GM23248 (cell line): Measurements from ENCODE around the gene POLRMT. TPM values are rescaled to one million over a fixed set of nuclear protein-coding genes. Genes with fewer than 3 reads are reported as not detected.

ENCODE experiments used
- DNase-seq: peaks from one replicate; pipeline ENCODE4 v3.0.0-alpha.2; 2015
- H2AFZ ChIP-seq: fragments of 200-600 bp; sonication (generic); 2 replicates; pipeline ENCODE4 v1.6.1; 2016; ENCODE audit warnings: antibody characterized with exemption
- H3F3A ChIP-seq: fragments of 200-600 bp; sonication (generic); 2 replicates; pipeline ENCODE4 v1.6.1; 2016; ENCODE audit warnings: mild to moderate bottlenecking, antibody characterized with exemption, mixed run types; ENCODE audit not compliant: insufficient read depth
- H3K27ac ChIP-seq: fragments of 200-600 bp; sonication (generic); 2 replicates; pipeline ENCODE4 v1.5.1; 2016; ENCODE audit warnings: mild to moderate bottlenecking
- H3K27me3 ChIP-seq: fragments of 200-600 bp; sonication (generic); replicated peaks from 2 replicates; pipeline ENCODE4 v1.6.1; 2016; ENCODE audit warnings: mild to moderate bottlenecking; ENCODE audit not compliant: insufficient read depth
- H3K36me3 ChIP-seq: fragments of 200-600 bp; sonication (generic); 2 replicates; pipeline ENCODE4 v1.6.1; 2016; ENCODE audit warnings: low read depth, mild to moderate bottlenecking
- H3K4me1 ChIP-seq: fragments of 200-600 bp; sonication (generic); 2 replicates; pipeline ENCODE4 v1.6.1; 2016; ENCODE audit warnings: mild to moderate bottlenecking; ENCODE audit not compliant: insufficient read depth
- H3K4me2 ChIP-seq: fragments of 200-600 bp; sonication (generic); one replicate; pipeline ENCODE4 v1.6.1; 2016; ENCODE audit warnings: mild to moderate bottlenecking; ENCODE audit not compliant: unreplicated experiment
- H3K4me3 ChIP-seq: fragments of 200-600 bp; sonication (generic); 2 replicates; pipeline ENCODE4 v1.5.1; 2016; ENCODE audit warnings: mild to moderate bottlenecking
- H3K79me2 ChIP-seq: fragments of 200-600 bp; sonication (generic); 2 replicates; pipeline ENCODE4 v1.6.1; 2016; ENCODE audit warnings: mild to moderate bottlenecking; ENCODE audit not compliant: insufficient read depth
- H3K9ac ChIP-seq: fragments of 200-600 bp; sonication (generic); 2 replicates; pipeline ENCODE4 v1.6.1; 2016; ENCODE audit warnings: mild to moderate bottlenecking
- H3K9me2 ChIP-seq: fragments of 200-600 bp; sonication (generic); 2 replicates; pipeline ENCODE4 v1.6.1; 2016; ENCODE audit warnings: mixed run types, mild to moderate bottlenecking, moderate library complexity; ENCODE audit not compliant: insufficient read depth
- H3K9me3 ChIP-seq: fragments of 200-600 bp; sonication (generic); one replicate; pipeline ENCODE4 v1.6.1; 2017; ENCODE audit warnings: low read depth
- H4K20me1 ChIP-seq: fragments of 200-600 bp; sonication (generic); 2 replicates; pipeline ENCODE4 v1.6.0; 2016; ENCODE audit not compliant: insufficient read depth
- EZH2 ChIP-seq: fragments of 200-600 bp; sonication (generic); IDR thresholded peaks from 2 replicates; pipeline ENCODE4 v1.6.1; 2018; ENCODE audit warnings: antibody characterized with exemption, mild to moderate bottlenecking; ENCODE audit not compliant: insufficient read depth, poor library complexity, severe bottlenecking
- EZH2phosphoT487 ChIP-seq: fragments of 200-600 bp; sonication (generic); IDR thresholded peaks from 2 replicates; pipeline ENCODE4 v1.6.1; 2018; ENCODE audit warnings: antibody characterized with exemption, moderate library complexity, mild to moderate bottlenecking, low read depth; ENCODE audit not compliant: insufficient read depth
- WGBS, 2 experiments: methylation state at CpG; one replicate each; pipeline ENCODE4 v1.1.6; 2015 to 2017; ENCODE audit warnings: low lambda C conversion rate in 2 of 2, low coverage in 1 of 2; ENCODE audit errors: missing lambda C conversion rate in 2 of 2; 5-methylcytosine and 5-hydroxymethylcytosine counted together
- in situ Hi-C: fragments of 300-500 bp; cut with MboI; formaldehyde crosslinking; loops from 2 replicates; pipeline ENCODE4 v1.15.0; 2020
- polyA plus RNA-seq: library from polyadenylated mRNA; unstranded; fragments of >200 nt; fragmentation: Nextera tagmentation; extraction: Ambion mirVana; gene quantifications from 2 replicates; pipeline ENCODE4 v1.2.1, GENCODE V29; 2016
- total RNA-seq: library from RNA; depleted of rRNA; stranded (reverse); fragments of >200 nt; shearing (Covaris generic); gene quantifications from 2 replicates; pipeline ENCODE4 v1.2.3, GENCODE V29; 2014

The POLRMT gene
- total and polyA plus RNA-seq, 2 experiments from 2014 or later: 23.6 to 36.2 TPM

DNA sequence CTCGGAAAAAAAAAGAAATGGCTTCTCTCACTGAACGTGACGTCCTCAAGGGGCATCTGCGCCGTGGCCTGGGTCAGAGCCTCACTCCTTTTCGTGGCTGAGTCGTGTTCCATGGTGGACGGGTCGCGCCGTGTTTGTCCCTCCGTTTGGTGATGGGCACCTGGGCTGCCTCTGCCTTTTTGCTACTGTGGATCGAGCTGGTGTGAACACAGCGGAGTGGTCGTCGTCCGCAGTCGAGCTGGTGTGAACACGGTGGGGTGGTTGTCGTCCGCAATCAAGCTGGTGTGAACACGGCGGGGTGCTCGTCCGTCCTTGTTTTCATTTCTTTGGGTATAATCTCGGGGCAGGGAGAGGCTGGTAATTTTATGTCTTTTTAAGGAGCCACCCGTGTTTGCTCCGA, 32.0 kb downstream of the POLRMT start:
- Histone ChIP-seq H3K27me3 (no peaks in the 10 kb centered on the region), H3K9me3 (no peaks in the 10 kb centered on the region), H3K9me2 (no peaks in the 10 kb centered on the region), H3K79me2 (no peaks in the 10 kb centered on the region), H3K9ac (no peak overlapping the region), H3K4me1 (no peaks in the 10 kb centered on the region), H3K27ac (no peak overlapping the region), H3K4me3 (no peak overlapping the region), H3K36me3 (no peaks in the 10 kb centered on the region), H3F3A (no peaks in the 10 kb centered on the region), H2AFZ (no peak overlapping the region), H3K4me2 (no peak overlapping the region), H4K20me1 (no peaks in the 10 kb centered on the region)
- TF ChIP-seq EZH2 (no peak), EZH2phosphoT487 (no peak)
- no peak for DNase-seq
- in situ Hi-C loops: no loop called here
- WGBS, 2 experiments: 85 to 86% methylated on average over 28 of the region's 28 CpGs

DNA sequence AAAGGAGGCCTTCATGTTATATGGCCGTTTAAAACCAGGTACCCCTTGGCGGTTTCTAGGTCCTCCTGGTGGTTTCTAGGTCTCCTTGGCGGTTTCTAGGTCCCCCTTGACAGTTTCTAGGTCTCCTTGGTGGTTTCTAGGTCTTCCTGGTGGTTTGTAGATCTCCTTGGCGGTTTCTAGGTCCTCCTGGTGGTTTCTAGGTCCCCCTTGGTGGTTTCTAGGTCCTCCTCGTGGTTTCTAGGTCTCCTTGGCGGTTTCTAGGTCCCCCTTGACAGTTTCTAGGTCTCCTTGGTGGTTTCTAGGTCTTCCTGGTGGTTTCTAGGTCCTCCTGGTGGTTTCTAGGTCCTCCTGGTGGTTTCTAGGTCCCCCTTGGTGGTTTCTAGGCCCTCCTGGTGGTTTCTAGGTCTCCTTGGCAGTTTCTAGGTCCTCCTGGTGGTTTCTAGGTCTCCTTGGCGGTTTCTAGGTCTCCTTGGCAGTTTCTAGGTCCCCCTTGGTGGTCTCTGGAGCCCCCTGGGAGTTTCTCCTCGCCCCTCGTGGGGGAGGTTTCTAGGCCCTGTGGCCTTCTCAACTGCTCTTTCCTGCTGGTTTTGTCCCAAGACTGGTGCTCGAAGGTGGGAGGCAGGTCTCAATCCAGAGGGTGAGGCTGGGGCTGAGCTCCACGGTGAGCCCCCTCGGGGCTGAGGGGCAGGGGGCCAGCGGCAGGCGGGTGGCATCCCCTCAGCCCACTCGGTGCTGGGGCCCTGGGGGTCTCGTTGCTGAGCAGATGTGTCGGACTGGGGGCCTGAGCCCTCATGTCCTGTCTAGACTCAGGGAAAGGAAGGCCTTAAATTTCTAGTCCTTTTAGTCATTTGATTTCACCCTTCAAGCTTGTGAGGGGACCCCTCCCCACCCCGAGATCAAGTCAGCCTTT, 35.7 kb downstream of the POLRMT start:
- H3K9me3 ChIP-seq: no peaks in the 10 kb centered on the region
- H3K4me3 ChIP-seq: no peak overlapping the region
- H3K9me2 ChIP-seq: no peaks in the 10 kb centered on the region
- 54 to 56% methylated on average over 18 of the region's 18 CpGs for WGBS, 2 experiments
- no peak overlapping the region for H2AFZ ChIP-seq
- no peaks in the 10 kb centered on the region for H3K4me1 ChIP-seq
- no peak for TF ChIP-seq EZH2phosphoT487
- no peak for TF ChIP-seq EZH2
- no peaks in the 10 kb centered on the region for H4K20me1 ChIP-seq
- no peaks in the 10 kb centered on the region for H3K36me3 ChIP-seq
- no peaks in the 10 kb centered on the region for H3F3A ChIP-seq
- H3K79me2 ChIP-seq: no peaks in the 10 kb centered on the region
- in situ Hi-C loops: no loop called here
- no peak overlapping the region for H3K27ac ChIP-seq
- H3K4me2 ChIP-seq: no peak overlapping the region
- no peak for DNase-seq
- H3K27me3 ChIP-seq: no peaks in the 10 kb centered on the region
- H3K9ac ChIP-seq: no peak overlapping the region

DNA sequence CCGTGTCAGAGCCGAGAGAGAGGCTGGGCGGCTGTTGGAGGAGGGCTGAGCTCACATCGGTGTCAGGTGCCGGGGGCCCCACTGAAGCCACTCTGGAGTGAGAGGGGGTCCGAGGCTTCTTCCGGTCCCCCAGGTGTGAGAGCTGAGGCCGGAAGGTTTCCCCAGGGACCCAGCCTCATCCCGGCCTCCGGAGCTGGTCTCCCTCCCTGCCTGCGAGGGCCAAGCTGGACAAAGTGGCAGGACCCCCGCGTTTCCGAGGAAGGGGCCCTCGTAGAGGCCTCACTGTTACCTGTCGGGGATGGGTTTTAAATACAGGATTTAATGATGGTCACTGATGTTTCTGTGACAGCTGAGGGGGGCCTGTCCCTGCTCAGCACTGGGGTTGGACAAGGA, 37.1 kb downstream of the POLRMT start:
- Histone ChIP-seq H3K27me3 (no peaks in the 10 kb centered on the region; the same call in 1 of the 2 replicates), H3K4me1 (no peaks in the 10 kb centered on the region), H3K4me2 (no peak overlapping the region), H3K9me2 (no peaks in the 10 kb centered on the region), H3K4me3 (no peak overlapping the region), H3K79me2 (no peaks in the 10 kb centered on the region), H2AFZ (no peak overlapping the region), H4K20me1 (no peaks in the 10 kb centered on the region), H3K27ac (no peak overlapping the region), H3K36me3 (no peaks in the 10 kb centered on the region), H3K9ac (no peak overlapping the region), H3K9me3 (no peaks in the 10 kb centered on the region), H3F3A (no peaks in the 10 kb centered on the region)
- in situ Hi-C loops: no loop called here
- TF ChIP-seq EZH2: no peak
- TF ChIP-seq EZH2phosphoT487: no peak
- WGBS, 2 experiments: 75 to 79% methylated on average over 16 of the region's 16 CpGs
- DNase-seq: no peak

DNA sequence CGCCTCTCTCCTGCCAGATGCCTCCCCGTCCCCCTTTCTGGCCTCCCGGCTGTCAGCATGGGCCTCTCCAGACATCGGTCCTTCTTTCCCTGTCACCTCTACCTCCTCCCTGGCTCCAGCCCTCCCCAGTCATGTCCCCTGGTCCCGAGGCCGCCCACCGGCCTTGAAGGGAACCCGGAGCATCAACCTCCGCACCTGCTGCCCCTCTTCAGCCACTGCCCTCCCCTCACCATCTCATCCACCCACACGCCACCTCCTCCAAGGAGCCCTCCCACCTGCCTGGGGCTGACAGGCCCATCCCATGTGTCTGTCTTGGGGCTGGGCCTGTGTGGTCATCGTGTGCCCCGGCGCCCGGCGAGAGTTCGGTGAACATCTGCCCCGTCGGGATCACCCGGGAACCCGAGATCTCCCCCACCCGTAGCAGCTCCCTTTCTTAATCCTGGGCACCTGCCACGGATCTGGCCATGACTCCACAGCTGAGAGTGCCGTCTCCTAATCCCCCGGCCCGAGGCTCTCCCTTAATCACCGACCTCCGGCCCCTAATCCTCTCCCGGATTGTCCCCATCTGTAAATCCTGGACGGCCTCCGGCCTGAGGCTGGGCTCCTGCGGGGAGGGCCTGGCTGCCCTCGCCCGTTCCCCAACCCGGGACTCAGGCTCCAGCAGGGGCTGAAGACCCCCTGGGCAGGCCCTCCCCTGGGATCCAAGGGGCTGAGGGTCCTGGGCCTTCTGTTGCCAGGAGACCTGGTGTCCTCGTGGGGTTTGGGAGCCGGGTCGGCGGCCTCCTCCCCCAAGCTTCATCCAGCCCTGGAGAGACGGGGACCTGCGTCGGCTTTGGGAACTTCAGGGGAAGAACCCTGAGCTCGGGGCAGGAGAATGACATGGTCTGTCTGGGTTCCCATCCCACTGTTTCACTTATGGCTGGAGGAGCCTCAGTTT, 37.7 kb downstream of the POLRMT start:
- no peaks in the 10 kb centered on the region for H4K20me1 ChIP-seq
- TF ChIP-seq EZH2 (no peak), EZH2phosphoT487 (no peak)
- no peak for DNase-seq
- no peaks in the 10 kb centered on the region for H3K4me1 ChIP-seq
- H3K4me3 ChIP-seq: no peak overlapping the region
- no peak overlapping the region for H3K4me2 ChIP-seq
- no peaks in the 10 kb centered on the region for H3K36me3 ChIP-seq
- in situ Hi-C loops: no loop called here
- H3K27ac ChIP-seq: no peak overlapping the region
- 65 to 67% methylated on average over 40 to 42 of the region's 42 CpGs for WGBS, 2 experiments
- H3K9me3 ChIP-seq: no peaks in the 10 kb centered on the region
- H3K79me2 ChIP-seq: no peaks in the 10 kb centered on the region
- H3K9me2 ChIP-seq: no peaks in the 10 kb centered on the region
- H3K27me3 ChIP-seq: no peaks in the 10 kb centered on the region; the same call in 1 of the 2 replicates
- no peak overlapping the region for H2AFZ ChIP-seq
- no peak overlapping the region for H3K9ac ChIP-seq
- H3F3A ChIP-seq: no peaks in the 10 kb centered on the region
